A549 (cell line): ENCODE results near the gene NXN.

Experiments used
- CTCF ChIP-seq: fragments of >200 bp; sonication (Bioruptor Twin); formaldehyde crosslinking; IDR thresholded peaks from 3 replicates; pipeline ENCODE4 v1.5.1; 2016
- KDM1A ChIP-seq: fragments of 200-600 bp; sonication (generic); IDR thresholded peaks from 2 replicates; pipeline ENCODE4 v1.6.1; 2016; ENCODE audit warnings: low read depth, mild to moderate bottlenecking
- MAFK ChIP-seq: fragments of 450-650 bp; IDR thresholded peaks from 2 replicates; pipeline ENCODE4 v1.6.1; 2014; ENCODE audit not compliant: partially characterized antibody
- NFE2L2 ChIP-seq: fragments of 150-350 bp; conservative IDR thresholded peaks from 2 replicates; pipeline ENCODE4 v1.6.1; 2014; ENCODE audit warnings: low read length
- PHF8 ChIP-seq: fragments of 200-600 bp; sonication (generic); IDR thresholded peaks from 2 replicates; pipeline ENCODE4 v1.6.1; 2016; ENCODE audit warnings: low read depth, mild to moderate bottlenecking, antibody characterized with exemption, moderate library complexity, borderline replicate concordance
- POLR2A ChIP-seq: IDR thresholded peaks from 2 replicates; pipeline ENCODE4 v1.6.1; 2012; ENCODE audit warnings: mild to moderate bottlenecking, low read length
- RFX5 ChIP-seq: fragments of 450-650 bp; IDR thresholded peaks from 2 replicates; pipeline ENCODE4 v1.7.1; 2014; ENCODE audit warnings: antibody characterized with exemption, mild to moderate bottlenecking, moderate library complexity

- TF ChIP-seq MAFK (no peak), PHF8 (no peak), POLR2A (no peak), NFE2L2 (no peak), KDM1A (no peak), RFX5 (no peak), CTCF (no peak)
Observed at GRCh38 chr17:962166-962565, 17.4 kb downstream of the NXN start.
